ENCODE data around the gene CD96.
"Not testable (repeated sequence)": the region's sequence is repeated elsewhere in the genome, so short reads cannot be mapped to it uniquely, and the experiment has no call there.

CD96 gene

GRCh38 chr3:111595232-111595631, 53.2 kb downstream of the CD96 start, which contains the start of gene ZBED2:
Gene ZBED2 (minus strand): TSS chr3:111595346. CDS start chr3:111594201, 1,145 bp downstream.
- no peak for DNase-seq

GRCh38 chr3:111596328-111596727, 54.3 kb downstream of the CD96 start:
- no peak for DNase-seq

GRCh38 chr3:111598139-111598538, 56.1 kb downstream of the CD96 start:
- DNase-seq = no peak

GRCh38 chr3:111598552-111598951, 56.6 kb downstream of the CD96 start:
- no peak for DNase-seq

- DNase-seq = no peak
Measured at GRCh38 chr3:111601810-111602209, 59.8 kb downstream of the CD96 start.

- no peak for DNase-seq
Measured at GRCh38 chr3:111603679-111604078, 61.7 kb downstream of the CD96 start.

GRCh38 chr3:111604119-111604518, 62.1 kb downstream of the CD96 start:
- no peak for DNase-seq

GRCh38 chr3:111605018-111605417, 63.0 kb downstream of the CD96 start:
- no peak for DNase-seq

- no peak for DNase-seq
Measured at GRCh38 chr3:111605493-111605892, 63.5 kb downstream of the CD96 start.

GRCh38 chr3:111607240-111607920, 65.4 kb downstream of the CD96 start:
- no peak for DNase-seq

GRCh38 chr3:111608383-111608782, 66.4 kb downstream of the CD96 start:
- DNase-seq = no peak

- no peak for DNase-seq
Measured at GRCh38 chr3:111609700-111610099, 67.7 kb downstream of the CD96 start.

- DNase-seq = no peak
Measured at GRCh38 chr3:111610189-111610588, 68.2 kb downstream of the CD96 start.

- no peak for DNase-seq
Measured at GRCh38 chr3:111610612-111611054, 68.6 kb downstream of the CD96 start.

GRCh38 chr3:111613294-111613693, 71.3 kb downstream of the CD96 start:
- DNase-seq = no peak

- no peak for DNase-seq
Measured at GRCh38 chr3:111615880-111616279, 73.9 kb downstream of the CD96 start.

GRCh38 chr3:111616417-111617105, 74.6 kb downstream of the CD96 start:
- DNase-seq = no peak

GRCh38 chr3:111617406-111617805, 75.4 kb downstream of the CD96 start:
- no peak for DNase-seq

GRCh38 chr3:111617912-111618601, 76.1 kb downstream of the CD96 start:
- no peak for DNase-seq

- DNase-seq = no peak
Measured at GRCh38 chr3:111618945-111619344, 76.9 kb downstream of the CD96 start.

GRCh38 chr3:111619833-111620232, 77.8 kb downstream of the CD96 start:
- DNase-seq = no peak

GRCh38 chr3:111621535-111621934, 79.5 kb downstream of the CD96 start:
- DNase-seq = peak; percentile 2

- DNase-seq = no peak
Measured at GRCh38 chr3:111627092-111627491, 85.1 kb downstream of the CD96 start.

- DNase-seq = not testable (repeated sequence)
Measured at GRCh38 chr3:111629018-111629417, 87.0 kb downstream of the CD96 start.

All from NCI-H1048 (cell line).